ENCODE data around the gene MYL6.
"Not testable (repeated sequence)": the region's sequence is repeated elsewhere in the genome, so short reads cannot be mapped to it uniquely, and the experiment has no call there.

The MYL6 gene

GRCh38 chr12:56156464-56157200 is 1.5 kb upstream of the MYL6 start:
- H3K36me3 ChIP-seq (ENCODE audit: control insufficient read depth in 2 of 2, insufficient read depth in 1 of 2, low read length in 2 of 2): peaks cover 4 to 47% of the 10 kb centered on the region in 2 experiments
- ChIA-PET POLR2A (interaction anchor here (0.6 to 3.8 kb wide), 6 partner anchors 20 to 76 kb away, joined by 3 to 20 read pairs (median 4); partner anchors contain the start of genes ESYT1 and RNF41), CTCF (interaction anchor here (0.6 to 2.0 kb wide), 4 partner anchors 23 to 309 kb away, joined by 3 to 6 read pairs (median 4); partner anchors contain the start of gene ESYT1)
- not testable (repeated sequence) for H3K4me3 ChIP-seq (ENCODE audit: low read depth, low read length); H3K4me1 ChIP-seq (ENCODE audit: control insufficient read depth, insufficient read depth, low read length); H3K9me3 ChIP-seq (ENCODE audit: control insufficient read depth, insufficient read depth, low read depth, low read length)
- peak overlapping the region; percentile 84; the same call in 1 of the 2 replicates for H3K27ac ChIP-seq (ENCODE audit: extremely low read depth, low read depth, low read length)
- TF ChIP-seq ZNF121 (tag by site-specific recombination; IDR thresholded peaks at IDR 0.05) (0 out of 2 replicates have a peak, but pooled peaks have one; percentile 64), GLIS1 (tag by site-specific recombination; IDR thresholded peaks at IDR 0.05) (0 out of 2 replicates have a peak, but pooled peaks have one; percentile 7), ZNF629 (tag by site-specific recombination; IDR thresholded peaks at IDR 0.05) (peak; percentile 54; the same call in 1 of the 2 replicates)
- TF ChIP-seq, protein P1, sequence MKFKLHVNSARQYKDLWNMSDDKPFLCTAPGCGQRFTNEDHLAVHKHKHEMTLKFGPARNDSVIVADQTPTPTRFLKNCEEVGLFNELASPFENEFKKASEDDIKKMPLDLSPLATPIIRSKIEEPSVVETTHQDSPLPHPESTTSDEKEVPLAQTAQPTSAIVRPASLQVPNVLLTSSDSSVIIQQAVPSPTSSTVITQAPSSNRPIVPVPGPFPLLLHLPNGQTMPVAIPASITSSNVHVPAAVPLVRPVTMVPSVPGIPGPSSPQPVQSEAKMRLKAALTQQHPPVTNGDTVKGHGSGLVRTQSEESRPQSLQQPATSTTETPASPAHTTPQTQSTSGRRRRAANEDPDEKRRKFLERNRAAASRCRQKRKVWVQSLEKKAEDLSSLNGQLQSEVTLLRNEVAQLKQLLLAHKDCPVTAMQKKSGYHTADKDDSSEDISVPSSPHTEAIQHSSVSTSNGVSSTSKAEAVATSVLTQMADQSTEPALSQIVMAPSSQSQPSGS (tag by site-specific recombination; IDR thresholded peaks at IDR 0.05; ENCODE audit: low read depth): peak; percentile 61; the same call in 1 of the 2 replicates

GRCh38 chr12:56157201-56158028 is 744 bp upstream of the MYL6 start:
- ChIA-PET POLR2A (interaction anchor here (0.5 to 3.8 kb wide), 12 partner anchors 9 to 39 kb away, joined by 3 to 42 read pairs (median 4); partner anchors contain the start of genes ESYT1, SMARCC2 and ZC3H10), CTCF (interaction anchor here (0.6 to 2.0 kb wide), 3 partner anchors 30 to 310 kb away, joined by 5 to 17 read pairs (median 6); partner anchors contain the start of gene ESYT1)
- peak overlapping the region; percentile 90 for H3K4me3 ChIP-seq (ENCODE audit: low read depth, low read length)
- peaks cover 7 to 54% of the 10 kb centered on the region in 2 experiments for H3K36me3 ChIP-seq (ENCODE audit: control insufficient read depth in 2 of 2, insufficient read depth in 1 of 2, low read length in 2 of 2)
- H3K4me1 ChIP-seq (ENCODE audit: control insufficient read depth, insufficient read depth, low read length): peaks cover 3% of the 10 kb centered on the region; the same call in 1 of the 2 replicates
- no peaks in the 10 kb centered on the region for H3K9me3 ChIP-seq (ENCODE audit: control insufficient read depth, insufficient read depth, low read depth, low read length)
- peak overlapping the region; percentile 84 for H3K27ac ChIP-seq (ENCODE audit: extremely low read depth, low read depth, low read length)
- TF ChIP-seq ZNF132 (tag by site-specific recombination; IDR thresholded peaks at IDR 0.05; ENCODE audit: borderline replicate concordance) (no peak), MYNN (tag by site-specific recombination; IDR thresholded peaks at IDR 0.05; ENCODE audit: borderline replicate concordance) (peak; percentile 60; the same call in 1 of the 2 replicates), ZNF571 (tag by site-specific recombination; IDR thresholded peaks at IDR 0.05) (no peak), KLF1 (tag by site-specific recombination; IDR thresholded peaks at IDR 0.05) (no peak), ZNF202 (tag by site-specific recombination; IDR thresholded peaks at IDR 0.05; ENCODE audit: borderline replicate concordance) (no peak), ZNF175 (tag by site-specific recombination; IDR thresholded peaks at IDR 0.05) (no peak), KLF17 (tag by site-specific recombination; IDR thresholded peaks at IDR 0.05) (no peak), ZNF544 (tag by site-specific recombination; IDR thresholded peaks at IDR 0.05) (no peak), MEIS1 (CRISPR knock-in tag; IDR thresholded peaks at IDR 0.05; ENCODE audit: borderline replicate concordance) (no peak), GLIS1 (tag by site-specific recombination; IDR thresholded peaks at IDR 0.05) (peak; percentile 20; the same call in 1 of the 2 replicates), ZNF292 (tag by site-specific recombination; IDR thresholded peaks at IDR 0.05; ENCODE audit: borderline replicate concordance, low read depth) (no peak), ZNF366 (tag by site-specific recombination; conservative IDR thresholded peaks at IDR 0.05) (peak; percentile 70), KLF16 (tag by site-specific recombination; IDR thresholded peaks at IDR 0.05) (peak; percentile 45; the same call in 1 of the 2 replicates), ZSCAN4 (tag by site-specific recombination; IDR thresholded peaks at IDR 0.05) (no peak), ZNF600 (tag by site-specific recombination; IDR thresholded peaks at IDR 0.05) (peak; percentile 98), ZNF704 (tag by site-specific recombination; IDR thresholded peaks at IDR 0.05) (no peak), ZNF274 (IDR thresholded peaks at IDR 0.05; ENCODE audit: low read length) (no peak), ZNF274 (tag by site-specific recombination; IDR thresholded peaks at IDR 0.05; ENCODE audit: borderline replicate concordance) (no peak), ZNF830 (tag by site-specific recombination; IDR thresholded peaks at IDR 0.05; ENCODE audit: low read depth) (no peak), ZNF670 (tag by site-specific recombination; IDR thresholded peaks at IDR 0.05; ENCODE audit: low read depth) (no peak), ZNF394 (tag by site-specific recombination; IDR thresholded peaks at IDR 0.05; ENCODE audit: borderline replicate concordance) (peak; percentile 10; the same call in 1 of the 2 replicates), HOXA7 (CRISPR knock-in tag; IDR thresholded peaks at IDR 0.05; ENCODE audit: borderline replicate concordance) (no peak), SALL2 (tag by site-specific recombination; IDR thresholded peaks at IDR 0.05; ENCODE audit: borderline replicate concordance) (no peak)
